ENCODE results near the gene PRKN.

GRCh38 chr6:162621246-162621645 lies 106.3 kb downstream of the PRKN start:
- TF ChIP-seq POLR2AphosphoS5 (IDR thresholded peaks at IDR 0.05; ENCODE audit: low read depth, low read length) (no peak), CTCF (IDR thresholded peaks at IDR 0.05) (no peak)
